Neural progenitor cell (in vitro differentiated cells): ENCODE data around the gene WSB2. TPM values are rescaled to one million over a fixed set of nuclear protein-coding genes. Genes with fewer than 3 reads are reported as not detected.
"Not testable (repeated sequence)": the region's sequence is repeated elsewhere in the genome, so short reads cannot be mapped to it uniquely, and the experiment has no call there.

ENCODE experiments used
- DNase-seq: peaks from one replicate; pipeline ENCODE4 v3.0.0-alpha.2; 2016; ENCODE audit warnings: low spot score
- H2AFZ ChIP-seq: fragments of 200-600 bp; sonication (generic); replicated peaks from 2 replicates; pipeline ENCODE4 v1.6.1; 2016; ENCODE audit warnings: antibody characterized with exemption
- H3F3A ChIP-seq: fragments of 200-600 bp; sonication (generic); 2 replicates; pipeline ENCODE4 v1.6.1; 2016; ENCODE audit warnings: antibody characterized with exemption, low read depth
- H3K27ac ChIP-seq: fragments of 200-600 bp; sonication (generic); 2 replicates; pipeline ENCODE4 v1.5.1; 2016; ENCODE audit warnings: mild to moderate bottlenecking
- H3K27me3 ChIP-seq: fragments of 200-600 bp; sonication (generic); 2 replicates; pipeline ENCODE4 v1.6.1; 2016; ENCODE audit warnings: mild to moderate bottlenecking, moderate library complexity
- H3K36me3 ChIP-seq: fragments of 200-600 bp; sonication (generic); 2 replicates; pipeline ENCODE4 v1.5.1; 2016
- H3K4me1 ChIP-seq: fragments of 200-600 bp; sonication (generic); 2 replicates; pipeline ENCODE4 v1.6.1; 2016; ENCODE audit warnings: mixed run types
- H3K4me2 ChIP-seq: fragments of 200-600 bp; sonication (generic); 2 replicates; pipeline ENCODE4 v1.6.1; 2016
- H3K4me3 ChIP-seq: fragments of 200-600 bp; sonication (generic); 2 replicates; pipeline ENCODE4 v1.5.1; 2016
- H3K79me2 ChIP-seq: fragments of 200-600 bp; sonication (generic); 2 replicates; pipeline ENCODE4 v1.6.1; 2016; ENCODE audit warnings: low read depth
- H3K9ac ChIP-seq: fragments of 200-600 bp; sonication (generic); 2 replicates; pipeline ENCODE4 v1.6.1; 2016
- H3K9me3 ChIP-seq: fragments of 200-600 bp; sonication (generic); 2 replicates; pipeline ENCODE4 v1.5.1; 2016; ENCODE audit warnings: low read depth
- H4K20me1 ChIP-seq: fragments of 200-600 bp; sonication (generic); 2 replicates; pipeline ENCODE4 v1.6.1; 2016; ENCODE audit warnings: low read depth
- H3K27ac Mint-ChIP-seq: 3 replicates; pipeline ENCODE4 v1.8.0; 2021; ENCODE audit warnings: mixed read lengths
- H3K27me3 Mint-ChIP-seq: 2 replicates; pipeline ENCODE4 v1.8.0; 2022; ENCODE audit warnings: low read depth, mild to moderate bottlenecking, inconsistent platforms, moderate library complexity, mixed read lengths; ENCODE audit not compliant: insufficient read depth
- H3K36me3 Mint-ChIP-seq: 3 replicates; pipeline ENCODE4 v1.8.0; 2021; ENCODE audit warnings: mixed read lengths
- H3K4me1 Mint-ChIP-seq: 3 replicates; pipeline ENCODE4 v1.8.0; 2021; ENCODE audit warnings: mixed read lengths
- H3K4me3 Mint-ChIP-seq: 3 replicates; pipeline ENCODE4 v1.8.0; 2021; ENCODE audit warnings: mild to moderate bottlenecking, moderate library complexity, mixed read lengths
- H3K9me3 Mint-ChIP-seq: 3 replicates; pipeline ENCODE4 v1.8.0; 2020; ENCODE audit warnings: mixed read lengths
- CTCF ChIP-seq: fragments of 200-600 bp; sonication (generic); IDR thresholded peaks from 2 replicates; pipeline ENCODE4 v1.5.1; 2017; ENCODE audit warnings: antibody characterized with exemption, mild to moderate bottlenecking
- EZH2 ChIP-seq: fragments of 200-600 bp; sonication (generic); IDR thresholded peaks from 2 replicates; pipeline ENCODE4 v1.6.1; 2017; ENCODE audit warnings: antibody characterized with exemption, mild to moderate bottlenecking, moderate library complexity
- EZH2phosphoT487 ChIP-seq: fragments of 200-600 bp; sonication (generic); IDR thresholded peaks from 2 replicates; pipeline ENCODE4 v1.6.1; 2017; ENCODE audit warnings: antibody characterized with exemption
- total RNA-seq: library from RNA; depleted of rRNA; stranded (reverse); fragments of >200 nt; gene quantifications from 2 replicates; pipeline ENCODE4 v1.2.3, GENCODE V29; 2015; ENCODE audit warnings: low replicate concordance

Gene WSB2
- total RNA-seq, 1 donor from 2014 or later: 21.2 TPM

DNA sequence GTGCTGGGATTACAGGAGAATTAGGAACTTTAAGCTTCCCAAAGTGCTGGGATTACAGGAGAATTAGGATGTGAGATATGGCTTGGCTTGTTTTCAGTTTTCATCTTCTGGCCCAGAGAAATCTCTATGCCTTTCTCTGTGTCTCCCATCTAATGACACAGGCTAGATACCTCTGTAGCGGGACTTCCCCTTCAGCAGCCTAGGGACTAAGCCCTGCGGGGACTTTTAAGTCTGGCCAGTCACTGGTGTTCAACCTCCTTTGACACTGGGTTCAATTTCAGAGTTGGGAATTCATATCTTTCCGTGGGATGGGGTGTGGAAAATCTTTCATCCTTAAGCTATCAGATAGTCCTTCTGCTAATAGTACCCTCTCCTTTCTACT, 38.3 kb downstream of the WSB2 start:
- H3K27ac Mint-ChIP-seq: no peak overlapping the region
- Histone ChIP-seq H2AFZ (no peak overlapping the region), H3K4me3 (no peak overlapping the region), H3F3A (no peaks in the 10 kb centered on the region), H3K9me3 (no peaks in the 10 kb centered on the region), H3K4me1 (peaks cover 5% of the 10 kb centered on the region), H3K79me2 (peaks cover 14% of the 10 kb centered on the region), H3K4me2 (no peak overlapping the region), H3K27me3 (no peaks in the 10 kb centered on the region), H3K36me3 (no peaks in the 10 kb centered on the region), H3K9ac (no peak overlapping the region), H3K27ac (no peak overlapping the region), H4K20me1 (peaks cover 7% of the 10 kb centered on the region)
- H3K36me3 Mint-ChIP-seq: peaks cover 40% of the 10 kb centered on the region
- no peaks in the 10 kb centered on the region for H3K27me3 Mint-ChIP-seq
- TF ChIP-seq CTCF (no peak), EZH2phosphoT487 (no peak), EZH2 (no peak)
- H3K9me3 Mint-ChIP-seq: no peaks in the 10 kb centered on the region
- H3K4me3 Mint-ChIP-seq: no peak overlapping the region
- DNase-seq: no peak
- peaks cover 5% of the 10 kb centered on the region for H3K4me1 Mint-ChIP-seq

DNA sequence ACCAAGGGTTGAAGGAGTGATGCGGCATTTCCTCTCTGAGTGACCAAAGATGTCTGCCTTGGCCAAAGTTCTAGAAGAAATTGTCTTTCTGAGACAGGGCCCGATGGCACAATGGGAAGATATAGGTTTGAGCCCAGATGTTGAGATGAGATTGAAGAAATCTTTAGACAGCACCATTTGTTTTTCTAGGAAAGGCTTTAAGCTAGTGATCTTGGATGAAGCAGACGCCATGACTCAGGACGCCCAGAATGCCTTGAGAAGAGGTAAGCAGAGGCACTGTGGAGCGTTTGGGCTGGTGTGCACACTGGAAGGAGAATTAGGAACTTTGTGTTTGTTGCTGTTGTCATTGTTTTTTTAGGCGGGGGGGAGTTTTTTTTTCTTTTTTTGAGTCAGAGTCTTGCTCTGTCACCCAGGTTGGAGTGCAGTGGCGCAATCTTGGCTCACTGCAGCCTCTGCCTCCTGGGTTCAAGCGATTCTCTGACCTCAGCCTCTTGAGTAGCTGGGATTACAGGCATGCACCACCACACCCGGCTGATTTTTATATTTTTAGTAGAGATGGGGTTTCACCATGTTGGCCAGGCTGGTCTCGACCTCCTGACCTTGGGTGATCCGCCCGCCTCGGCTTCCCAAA, 38.8 kb downstream of the WSB2 start:
- H4K20me1 ChIP-seq: peaks cover 11% of the 10 kb centered on the region
- not testable (repeated sequence) for H2AFZ ChIP-seq, H3K4me3 ChIP-seq, H3K9me3 Mint-ChIP-seq, H3K27me3 Mint-ChIP-seq, H3K9ac ChIP-seq, H3K36me3 ChIP-seq, H3K4me3 Mint-ChIP-seq, H3K4me1 Mint-ChIP-seq, H3F3A ChIP-seq, H3K27ac Mint-ChIP-seq, H3K4me2 ChIP-seq, H3K27me3 ChIP-seq, H3K27ac ChIP-seq, H3K9me3 ChIP-seq, DNase-seq
- H3K36me3 Mint-ChIP-seq: peaks cover 39% of the 10 kb centered on the region
- H3K79me2 ChIP-seq: peaks cover 19% of the 10 kb centered on the region
- H3K4me1 ChIP-seq: peaks cover 10% of the 10 kb centered on the region

DNA sequence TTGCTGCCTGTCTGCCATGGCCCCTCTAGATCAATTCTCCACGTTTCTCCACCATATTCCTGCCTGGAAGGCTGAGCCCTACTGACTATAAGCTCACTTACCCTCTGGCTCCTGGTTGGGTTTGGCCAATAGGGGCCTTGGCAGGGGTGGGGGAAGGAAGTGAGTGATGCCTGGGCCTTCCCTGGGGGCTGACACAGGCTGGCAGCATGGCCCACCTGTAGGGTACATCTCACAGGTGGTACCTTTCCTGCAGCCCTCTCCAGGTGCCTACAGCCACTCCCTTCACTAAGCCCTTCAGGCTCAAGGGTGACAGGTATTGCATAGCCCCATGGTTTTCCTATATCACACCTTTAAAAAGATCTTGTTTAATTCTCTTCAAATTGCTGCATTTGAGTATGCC, 40.9 kb downstream of the WSB2 start:
- no peak overlapping the region for H3K27ac Mint-ChIP-seq

More for the DNA sequence above, 40.9 kb downstream of the WSB2 start:
- Mint-ChIP-seq H3K36me3 (peaks cover 28% of the 10 kb centered on the region), H3K4me1 (peaks cover 24% of the 10 kb centered on the region), H3K9me3 (no peaks in the 10 kb centered on the region), H3K27me3 (peaks cover 4% of the 10 kb centered on the region), H3K4me3 (no peak overlapping the region)
- Histone ChIP-seq H3K27ac (no peak overlapping the region), H3K4me2 (no peak overlapping the region), H3K27me3 (no peaks in the 10 kb centered on the region), H4K20me1 (peaks cover 11% of the 10 kb centered on the region), H3K4me1 (peaks cover 13% of the 10 kb centered on the region), H3F3A (no peaks in the 10 kb centered on the region), H2AFZ (no peak overlapping the region), H3K4me3 (no peak overlapping the region), H3K9me3 (no peaks in the 10 kb centered on the region), H3K36me3 (no peaks in the 10 kb centered on the region), H3K79me2 (peaks cover 24% of the 10 kb centered on the region), H3K9ac (no peak overlapping the region)
- DNase-seq: no peak
- TF ChIP-seq EZH2phosphoT487 (no peak), CTCF (no peak), EZH2 (no peak)
